Umbilical cord (tissue), 2 donors: Measurements from ENCODE around the gene DLL1. TPM values are rescaled to one million over a fixed set of nuclear protein-coding genes. Genes with fewer than 3 reads are reported as not detected.
A peak's percentile ranks its signal among the peaks of the same experiment; 100 is the strongest.

Experiments used
- DNase-seq: peaks from one replicate; pipeline ENCODE4 v3.0.0-alpha.2; 2015; ENCODE audit warnings: low spot score
- total RNA-seq: library from RNA; depleted of rRNA; stranded (reverse); fragments of >200 nt; gene quantifications from one replicate; pipeline ENCODE4 v1.2.3, GENCODE V29; 2014; ENCODE audit warnings: low replicate concordance; ENCODE audit not compliant: insufficient read depth

The DLL1 gene
- total RNA-seq, 1 donor from 2014 or later = 0.96 TPM

- no peak for DNase-seq
These were observed 4.9 kb upstream of the DLL1 start for GRCh38 chr6:170295510-170296422.

GRCh38 chr6:170294813-170295509, 4.1 kb upstream of the DLL1 start:
- DNase-seq = no peak

- no peak for DNase-seq
These were observed 3.4 kb upstream of the DLL1 start for GRCh38 chr6:170294298-170294730.

GRCh38 chr6:170293341-170294231, 2.7 kb upstream of the DLL1 start:
- DNase-seq = no peak

- no peak for DNase-seq
These were observed 1.7 kb upstream of the DLL1 start for GRCh38 chr6:170292407-170293158.

GRCh38 chr6:170292111-170292406, 1.2 kb upstream of the DLL1 start:
- DNase-seq = no peak

- peak; percentile 44 for DNase-seq
These were observed 613 bp upstream of the DLL1 start for GRCh38 chr6:170291271-170292110.

GRCh38 chr6:170289951-170290295, 955 bp downstream of the DLL1 start:
- DNase-seq = no peak

- DNase-seq = no peak
These were observed 1.5 kb downstream of the DLL1 start for GRCh38 chr6:170289180-170289931.

GRCh38 chr6:170288852-170289179, 2.1 kb downstream of the DLL1 start:
- no peak for DNase-seq

- DNase-seq = no peak
These were observed 2.7 kb downstream of the DLL1 start for GRCh38 chr6:170288091-170288631.

GRCh38 chr6:170287371-170287876, 3.5 kb downstream of the DLL1 start:
- no peak for DNase-seq

- DNase-seq = no peak
These were observed 4.0 kb downstream of the DLL1 start for GRCh38 chr6:170286934-170287265.

GRCh38 chr6:170286246-170286933, 4.5 kb downstream of the DLL1 start:
- DNase-seq = peak; percentile 48

- DNase-seq = no peak
These were observed 5.4 kb downstream of the DLL1 start for GRCh38 chr6:170285482-170285881.

- DNase-seq = no peak
These were observed 5.9 kb downstream of the DLL1 start for GRCh38 chr6:170284866-170285469.

- no peak for DNase-seq
These were observed 6.6 kb downstream of the DLL1 start for GRCh38 chr6:170284126-170284773.
